Glomerular endothelial cell (primary cell): ENCODE results near the gene ABCC3. TPM values are rescaled to one million over a fixed set of nuclear protein-coding genes. Genes with fewer than 3 reads are reported as not detected.
"Not testable (repeated sequence)": the region's sequence is repeated elsewhere in the genome, so short reads cannot be mapped to it uniquely, and the experiment has no call there.

Source experiments
- DNase-seq: peaks from one replicate; pipeline ENCODE4 v3.0.0-alpha.2; 2011; ENCODE audit warnings: low read depth, low spot score; ENCODE audit errors: extremely low read depth
- total RNA-seq: library from RNA; depleted of rRNA; stranded (reverse); fragments of >200 nt; gene quantifications from 2 replicates; pipeline ENCODE4 v1.2.3, GENCODE V29; 2015

The ABCC3 gene
- total RNA-seq, 1 donor from 2014 or later, result 1.1 TPM

GRCh38 chr17:50697663-50698272 lies 63.1 kb downstream of the ABCC3 start:
- no peak for DNase-seq

- no peak for DNase-seq
Measured at GRCh38 chr17:50699410-50699809, 64.7 kb downstream of the ABCC3 start.

- DNase-seq, result no peak
Measured at GRCh38 chr17:50703162-50703561, 68.5 kb downstream of the ABCC3 start.

GRCh38 chr17:50707289-50708049 lies 72.8 kb downstream of the ABCC3 start, which contains the start of gene ANKRD40:
Gene ANKRD40, minus strand, starts transcription at chr17:50707914. Its CDS starts 260 bp downstream, at chr17:50707654.
- peak; percentile 54 for DNase-seq

- no peak for DNase-seq
Measured at GRCh38 chr17:50708050-50709000, 73.6 kb downstream of the ABCC3 start.

- DNase-seq, result not testable (repeated sequence)
Measured at GRCh38 chr17:50709053-50709452, 74.4 kb downstream of the ABCC3 start.

GRCh38 chr17:50710025-50710424 lies 75.3 kb downstream of the ABCC3 start:
- no peak for DNase-seq

- no peak for DNase-seq
Measured at GRCh38 chr17:50710650-50711049, 76.0 kb downstream of the ABCC3 start.

GRCh38 chr17:50712641-50713040 lies 78.0 kb downstream of the ABCC3 start:
- no peak for DNase-seq

- no peak for DNase-seq
Measured at GRCh38 chr17:50715471-50715870, 80.8 kb downstream of the ABCC3 start.

- DNase-seq, result peak; percentile 54
Measured at GRCh38 chr17:50719144-50719923, 84.7 kb downstream of the ABCC3 start, which contains the start of gene LUC7L3. Gene LUC7L3, plus strand, starts transcription at chr17:50719603. Its CDS starts 130 bp downstream, at chr17:50719733.

- no peak for DNase-seq
Measured at GRCh38 chr17:50719924-50720794, 85.5 kb downstream of the ABCC3 start.

- no peak for DNase-seq
Measured at GRCh38 chr17:50721194-50722010, 86.7 kb downstream of the ABCC3 start.

- no peak for DNase-seq
Measured at GRCh38 chr17:50722746-50723145, 88.1 kb downstream of the ABCC3 start.

GRCh38 chr17:50724622-50725021 lies 89.9 kb downstream of the ABCC3 start:
- DNase-seq, result not testable (repeated sequence)

GRCh38 chr17:50725769-50726655 lies 91.3 kb downstream of the ABCC3 start:
- DNase-seq, result no peak

- no peak for DNase-seq
Measured at GRCh38 chr17:50728112-50728429, 93.4 kb downstream of the ABCC3 start.
